GM19395 (cell line): ENCODE data around the gene GRM3.
A peak's percentile ranks its signal among the peaks of the same experiment; 100 is the strongest.

ENCODE experiments used
- ATAC-seq: cut with Tn5 transposase; IDR thresholded peaks from one replicate; pipeline ENCODE4 v1.9.1; 2021; ENCODE audit warnings: mild to moderate bottlenecking, moderate library complexity; ENCODE audit not compliant: unreplicated experiment

GRM3 gene

DNA sequence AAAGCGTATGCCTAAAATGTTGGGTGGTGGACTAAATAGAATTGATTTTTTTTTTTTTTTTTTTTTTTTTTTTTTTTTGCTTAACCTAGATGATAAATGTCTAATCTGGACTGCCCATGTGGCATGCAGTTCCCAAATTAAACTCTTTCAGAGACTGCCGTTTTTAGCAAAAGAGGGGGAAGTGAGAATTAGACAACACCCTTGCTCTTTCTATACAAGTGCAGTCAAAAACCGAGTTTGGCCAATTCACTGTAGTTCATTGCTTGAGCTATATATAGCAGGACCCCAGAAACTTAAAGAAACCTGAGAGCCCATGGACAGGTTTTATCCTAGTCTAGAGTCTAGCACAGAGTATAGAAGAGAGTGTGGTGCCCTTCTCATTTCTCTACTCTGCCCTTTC lies 141.9 kb downstream of the GRM3 start:
- peak; percentile 84 for ATAC-seq

DNA sequence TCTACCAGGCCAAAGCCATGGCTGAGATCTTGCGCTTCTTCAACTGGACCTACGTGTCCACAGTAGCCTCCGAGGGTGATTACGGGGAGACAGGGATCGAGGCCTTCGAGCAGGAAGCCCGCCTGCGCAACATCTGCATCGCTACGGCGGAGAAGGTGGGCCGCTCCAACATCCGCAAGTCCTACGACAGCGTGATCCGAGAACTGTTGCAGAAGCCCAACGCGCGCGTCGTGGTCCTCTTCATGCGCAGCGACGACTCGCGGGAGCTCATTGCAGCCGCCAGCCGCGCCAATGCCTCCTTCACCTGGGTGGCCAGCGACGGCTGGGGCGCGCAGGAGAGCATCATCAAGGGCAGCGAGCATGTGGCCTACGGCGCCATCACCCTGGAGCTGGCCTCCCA lies 142.7 kb downstream of the GRM3 start:
- ATAC-seq: no peak

DNA sequence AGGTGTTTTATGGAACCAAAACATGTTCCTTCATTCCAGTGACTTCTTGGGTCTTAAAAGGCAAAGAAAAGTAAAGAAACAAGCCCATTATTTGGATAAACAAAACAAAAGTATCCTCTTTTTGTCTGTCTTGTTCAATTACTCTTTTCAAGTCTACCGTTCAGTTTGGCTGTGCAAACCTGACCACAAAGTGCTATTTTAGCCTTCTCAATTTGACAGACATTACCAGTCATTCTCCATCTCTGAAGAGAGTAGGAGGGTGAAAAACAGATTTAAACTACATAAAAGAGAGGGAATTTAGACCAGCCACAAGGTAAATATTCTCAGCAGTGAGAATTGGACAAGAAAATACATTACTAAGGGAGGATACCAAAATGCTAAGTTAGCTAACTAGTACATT lies 145.2 kb downstream of the GRM3 start:
- ATAC-seq: peak; percentile 50

DNA sequence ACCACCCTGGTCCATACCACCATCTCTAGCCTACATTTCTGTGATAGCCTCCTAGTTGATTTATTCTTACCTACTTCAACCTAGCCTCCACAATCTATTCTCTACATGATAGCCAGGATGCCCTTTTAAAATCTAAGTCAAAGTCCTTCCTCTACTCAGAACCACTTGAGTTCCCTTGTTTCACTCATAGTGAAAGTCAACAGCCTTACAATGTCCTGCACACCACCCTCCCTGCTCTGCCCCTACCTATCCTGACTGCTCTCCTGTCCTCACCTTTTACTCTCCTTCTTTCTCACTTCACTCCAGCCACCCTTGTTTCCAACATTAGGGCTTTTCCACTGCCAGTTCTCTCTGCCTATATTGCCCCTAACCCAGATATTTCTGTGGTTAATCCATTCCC lies 146.7 kb downstream of the GRM3 start:
- peak; percentile 63 for ATAC-seq

DNA sequence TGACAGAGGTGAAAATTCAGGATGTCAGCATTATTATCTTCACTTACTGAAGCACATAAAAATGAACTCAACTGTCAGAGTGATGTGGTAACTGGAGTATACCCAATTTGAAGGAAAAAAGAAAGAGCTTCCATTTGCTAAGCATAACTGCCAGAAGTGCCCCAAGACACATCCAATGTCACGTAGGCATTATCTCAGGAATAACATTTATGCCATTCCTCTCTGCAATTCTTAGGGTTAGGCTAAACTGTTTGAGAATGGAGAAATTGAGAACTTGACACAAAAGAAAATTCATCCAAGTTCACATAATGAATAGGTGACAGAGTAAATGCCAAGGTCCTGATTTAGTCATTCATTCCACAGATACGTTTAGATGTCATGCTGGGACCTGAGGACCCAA lies 148.6 kb downstream of the GRM3 start:
- no peak for ATAC-seq

DNA sequence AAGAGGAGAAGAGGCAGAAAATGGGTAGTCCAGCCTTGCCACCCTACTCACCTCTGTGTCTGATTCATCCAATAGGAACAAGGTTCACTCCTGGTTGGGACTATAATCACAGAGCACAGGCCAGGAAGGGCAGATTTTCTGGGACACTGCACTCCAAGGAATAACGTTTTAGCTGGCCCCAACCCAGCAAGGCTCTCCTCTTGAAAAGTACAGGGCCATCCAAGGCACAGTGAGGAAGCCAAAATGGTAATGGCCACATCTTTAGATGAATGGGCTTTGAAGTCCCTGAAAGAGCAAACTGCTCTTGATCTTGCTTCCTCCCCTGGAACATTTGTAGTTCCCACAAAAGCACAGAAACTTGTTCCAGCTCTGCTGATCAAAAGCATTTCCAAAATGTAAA lies 149.4 kb downstream of the GRM3 start:
- no peak for ATAC-seq

DNA sequence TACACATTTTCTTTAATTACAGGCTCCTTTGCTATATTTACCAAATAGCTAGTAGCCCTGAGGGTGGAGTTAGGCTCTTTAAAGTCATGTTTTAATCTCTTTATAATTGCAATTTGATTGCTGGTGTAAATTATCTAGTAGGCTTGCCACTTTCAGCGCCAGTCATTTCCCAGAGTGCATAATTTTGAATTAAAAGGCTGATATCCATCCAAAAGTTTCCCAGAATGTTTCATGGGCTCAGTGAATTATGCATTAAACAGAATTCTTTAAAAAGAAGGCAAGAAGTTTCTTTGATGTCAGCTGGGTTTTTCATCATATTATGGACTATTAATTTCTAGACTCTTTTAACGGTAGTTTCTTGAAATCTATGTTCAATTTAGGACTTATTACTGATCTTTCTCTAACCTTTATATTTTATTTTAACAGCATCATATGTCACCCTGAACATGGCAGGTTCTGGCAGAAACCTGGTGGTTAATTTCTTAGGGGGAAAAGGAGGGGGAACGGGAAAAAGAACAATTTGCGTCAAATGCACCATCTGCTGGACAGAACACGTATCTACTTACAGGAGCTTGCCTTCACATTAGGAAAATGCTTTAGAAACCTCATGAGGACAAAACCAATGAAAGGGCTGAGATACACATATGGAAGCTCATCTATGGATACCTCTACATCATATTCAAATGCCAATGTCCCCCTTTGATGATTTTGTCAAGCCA lies 171.1 kb downstream of the GRM3 start:
- ATAC-seq: no peak

DNA sequence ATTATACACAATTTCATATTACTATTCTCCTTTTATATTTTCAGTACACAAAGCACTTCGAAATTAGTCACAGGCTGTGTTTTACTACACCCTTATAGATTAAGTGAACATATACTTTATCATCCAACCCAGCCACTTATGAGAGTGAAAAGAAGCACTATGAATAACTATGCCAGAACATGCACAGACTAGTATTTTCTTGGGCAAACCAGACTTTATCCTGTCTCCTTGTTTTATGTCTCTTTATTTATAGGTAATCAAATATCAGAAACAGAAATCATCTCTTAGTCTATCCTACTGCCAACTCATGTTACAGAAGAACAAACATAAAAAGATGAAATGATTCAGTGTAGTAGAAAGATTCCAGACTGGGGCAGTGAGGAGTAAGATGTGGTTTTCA lies 171.8 kb downstream of the GRM3 start:
- ATAC-seq: no peak

DNA sequence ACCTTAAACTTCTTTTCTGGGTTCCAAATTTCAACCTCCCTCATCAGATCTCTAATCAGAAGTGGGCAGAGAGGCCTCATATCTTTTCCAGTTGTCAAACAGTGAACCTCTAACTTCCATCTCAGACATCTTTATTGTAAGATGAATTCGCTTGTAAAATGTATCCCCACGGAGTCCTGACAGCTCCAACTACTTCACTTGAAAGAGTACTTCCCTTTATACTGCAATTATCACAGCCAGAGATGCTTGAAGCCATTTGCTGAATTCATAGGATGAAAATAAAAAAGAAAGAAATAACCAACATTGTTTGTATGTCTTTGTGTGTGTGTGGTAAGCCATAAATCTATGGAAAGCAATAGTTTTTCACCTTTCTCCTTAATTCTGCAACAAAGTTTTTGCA lies 175.2 kb downstream of the GRM3 start:
- no peak for ATAC-seq

DNA sequence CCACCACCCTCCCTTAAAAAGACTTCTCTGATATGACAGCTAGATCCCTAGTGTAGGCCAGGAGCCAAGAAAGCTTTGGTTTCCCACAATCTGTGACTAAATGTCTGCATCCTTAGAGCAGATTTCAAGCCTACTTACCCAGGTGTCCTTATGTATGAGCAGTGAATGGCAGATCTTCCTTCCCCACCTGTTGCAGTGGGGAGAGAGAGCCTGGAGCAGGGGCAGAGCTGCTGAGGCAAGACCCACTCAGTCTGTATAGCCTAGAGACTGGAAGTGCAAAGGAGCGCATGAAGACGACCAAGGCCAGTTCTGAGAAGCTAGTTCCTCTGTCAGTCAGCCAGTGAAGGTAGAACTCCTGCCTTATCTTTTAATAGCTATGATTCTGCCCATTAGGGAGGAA lies 180.1 kb downstream of the GRM3 start:
- ATAC-seq: no peak

DNA sequence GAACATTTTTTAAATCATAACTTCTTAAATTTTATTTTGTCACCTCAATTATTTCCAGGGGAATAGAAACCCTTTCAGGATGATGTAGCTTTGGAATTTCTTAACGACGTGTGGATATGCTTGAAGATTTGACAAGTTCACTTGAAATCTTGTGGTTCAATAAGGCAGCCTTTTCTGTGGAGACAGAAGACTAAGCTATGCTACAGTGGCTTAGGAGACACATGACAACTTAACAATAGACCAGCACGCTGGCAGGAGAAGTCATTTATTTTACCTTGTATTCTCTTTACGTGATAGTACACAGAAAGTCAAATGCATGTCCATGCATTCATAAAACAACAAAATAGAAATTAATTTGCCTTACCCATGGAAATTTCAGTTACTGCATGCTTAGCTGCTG lies 181.6 kb downstream of the GRM3 start:
- no peak for ATAC-seq

DNA sequence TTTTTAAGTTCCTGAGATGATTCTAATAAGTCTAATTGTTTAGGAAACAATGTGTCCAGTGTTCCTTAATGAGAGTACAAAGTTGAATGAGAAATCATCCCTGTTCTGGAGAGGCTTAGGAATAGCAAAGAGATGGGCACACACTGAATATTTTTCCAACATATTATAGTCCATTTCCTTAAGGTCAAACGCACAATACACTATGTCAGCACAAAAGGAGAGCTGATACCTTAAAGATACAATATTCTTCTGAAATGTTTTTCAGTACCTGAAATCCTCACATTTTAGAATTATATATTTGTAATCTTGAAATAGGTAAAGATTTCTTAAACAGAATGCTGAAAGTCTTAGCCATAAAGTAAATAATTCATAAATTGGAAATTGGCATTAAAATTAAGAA lies 183.2 kb downstream of the GRM3 start:
- no peak for ATAC-seq

DNA sequence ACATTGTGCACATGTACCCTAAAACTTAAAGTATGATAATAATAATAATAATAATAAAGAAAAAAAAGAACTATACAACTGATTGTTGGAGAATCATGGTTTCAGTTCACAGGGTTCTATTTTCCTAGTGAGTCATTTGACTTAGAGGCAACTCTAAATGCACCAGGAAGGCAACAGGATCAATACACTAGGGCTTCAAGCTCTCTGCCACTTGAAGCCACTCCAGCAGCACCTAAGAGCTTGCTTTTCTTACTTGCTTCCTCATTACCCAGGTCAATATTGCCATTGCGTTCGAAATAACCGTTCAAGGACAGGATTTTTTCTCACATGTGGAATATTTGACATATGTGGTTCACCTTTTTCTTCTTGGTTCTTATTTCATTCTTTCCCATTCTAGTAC lies 189.7 kb downstream of the GRM3 start:
- no peak for ATAC-seq

DNA sequence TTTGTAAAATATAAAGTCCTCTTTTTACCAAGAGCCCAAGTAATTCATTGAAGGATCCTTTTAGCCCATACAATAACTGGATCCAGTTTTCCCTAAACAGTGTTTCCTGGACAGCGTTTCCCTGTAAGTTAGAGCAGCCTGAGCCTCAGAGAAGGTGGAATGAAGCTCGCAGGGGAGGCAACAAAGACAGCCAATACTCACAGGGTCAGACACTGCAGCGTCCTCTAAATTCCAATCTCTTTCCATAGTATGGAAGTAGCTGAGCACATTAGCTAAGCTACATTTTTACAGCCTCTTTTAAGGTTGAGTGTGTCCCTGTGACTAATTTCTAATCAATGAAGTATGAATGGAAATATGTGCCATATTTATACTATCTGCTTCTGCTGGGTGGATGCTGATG lies 193.5 kb downstream of the GRM3 start:
- ATAC-seq: no peak

DNA sequence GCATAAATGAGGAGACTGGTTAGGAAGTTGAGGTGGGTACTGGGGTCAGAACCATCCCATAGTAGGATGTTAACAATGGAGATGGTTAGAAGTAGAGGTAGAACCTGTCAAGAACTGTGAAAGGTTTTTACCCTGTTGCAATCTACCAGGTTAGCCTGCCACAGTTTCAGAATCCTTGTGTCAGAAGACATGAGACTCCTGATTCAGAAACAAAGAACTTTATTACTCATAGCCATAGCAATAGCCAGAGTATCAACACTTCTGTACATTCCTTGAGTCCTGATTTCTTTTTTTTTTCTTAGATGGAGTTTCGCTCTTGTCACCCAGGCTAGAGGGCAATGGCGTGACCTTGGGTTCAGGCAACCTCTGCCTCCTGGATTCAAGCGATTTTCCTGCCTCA lies 200.9 kb downstream of the GRM3 start:
- ATAC-seq: peak; percentile 51

DNA sequence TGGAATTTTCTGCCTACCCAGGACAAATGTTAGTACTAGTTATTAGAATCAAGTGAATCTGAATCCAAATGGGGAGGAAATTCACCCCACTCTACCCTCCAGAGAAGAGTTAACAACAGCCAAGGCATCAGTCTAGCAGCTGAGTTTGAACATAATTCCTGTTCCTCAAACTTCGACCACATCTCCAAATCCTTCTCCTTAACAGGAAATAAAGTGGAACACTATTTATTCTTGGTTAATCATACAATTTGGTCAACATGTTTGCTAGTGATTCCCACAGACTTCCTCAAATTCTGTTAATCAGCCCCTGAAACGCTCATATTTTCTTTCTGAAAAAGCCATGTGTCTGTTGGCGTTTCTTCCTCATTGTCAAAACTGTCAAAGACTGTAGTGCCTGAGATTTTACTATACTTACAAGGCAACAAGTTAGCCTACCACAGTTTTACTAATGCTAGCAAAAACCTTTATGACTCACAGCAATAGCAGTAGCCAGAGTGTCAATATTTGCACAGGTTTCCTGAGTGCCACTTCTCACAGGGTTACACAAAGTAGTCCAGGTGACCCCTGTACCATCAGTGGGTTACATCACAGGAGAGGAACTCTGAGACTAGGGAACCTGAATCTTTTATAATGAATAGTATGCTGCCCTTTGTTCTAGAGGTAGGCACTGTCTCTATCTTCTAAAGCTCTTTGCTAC lies 202.9 kb downstream of the GRM3 start:
- no peak for ATAC-seq

DNA sequence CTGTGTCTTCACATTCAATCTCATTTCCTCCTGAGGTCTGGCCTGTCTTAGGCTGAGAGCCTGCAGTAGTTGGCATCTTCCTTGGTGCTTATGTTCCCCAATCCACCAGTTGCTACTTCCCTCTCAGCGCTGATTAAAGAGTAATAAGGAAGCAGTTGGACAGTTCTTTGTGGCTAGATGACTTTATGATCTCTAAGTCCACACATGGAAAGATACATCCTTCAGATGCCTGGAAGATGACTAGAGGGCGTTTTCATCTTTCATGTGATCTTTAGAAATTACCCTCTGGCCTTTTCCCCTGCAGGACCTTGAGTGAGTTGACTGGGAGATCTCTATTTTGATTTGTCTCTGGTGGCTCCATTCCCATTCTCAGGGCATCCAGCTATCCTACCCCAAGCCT lies 204.5 kb downstream of the GRM3 start:
- ATAC-seq: no peak

DNA sequence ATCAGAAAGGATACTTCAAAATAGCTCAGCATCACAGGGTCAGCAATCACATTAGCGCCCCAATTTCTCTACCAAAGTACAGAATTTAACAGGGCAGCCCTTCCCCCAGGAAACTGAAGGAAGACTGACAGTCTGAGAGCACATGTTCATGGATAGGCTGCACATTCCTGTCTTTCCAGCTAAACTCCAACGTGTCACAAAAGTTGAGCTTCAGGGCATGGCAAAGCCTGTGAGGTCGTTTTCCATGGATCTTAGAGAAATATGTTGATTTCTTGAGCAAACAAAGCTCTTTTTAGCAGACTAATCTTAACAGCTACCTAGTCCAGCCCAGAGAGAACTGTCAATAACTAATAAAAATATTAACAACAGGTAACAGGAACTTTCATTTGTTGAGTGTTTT lies 207.9 kb downstream of the GRM3 start:
- no peak for ATAC-seq

DNA sequence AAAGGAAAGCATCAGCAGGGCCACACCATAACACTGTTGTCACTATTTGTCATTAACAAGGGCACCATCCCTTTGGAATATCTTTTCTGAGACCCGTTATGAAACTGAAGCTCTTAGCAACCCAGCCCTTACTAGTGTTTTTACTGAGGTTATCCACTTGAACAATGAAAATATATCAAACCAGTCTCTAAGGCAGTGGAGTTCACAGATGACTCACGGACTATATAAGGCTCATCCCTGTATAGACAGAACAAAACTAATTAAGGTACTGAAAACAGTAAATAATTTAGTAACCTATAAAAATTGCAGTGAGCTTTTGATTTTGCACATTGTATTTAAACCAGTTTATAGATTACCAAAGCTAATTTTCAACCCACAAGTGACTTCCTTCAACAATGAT lies 219.7 kb downstream of the GRM3 start:
- ATAC-seq: peak; percentile 64

DNA sequence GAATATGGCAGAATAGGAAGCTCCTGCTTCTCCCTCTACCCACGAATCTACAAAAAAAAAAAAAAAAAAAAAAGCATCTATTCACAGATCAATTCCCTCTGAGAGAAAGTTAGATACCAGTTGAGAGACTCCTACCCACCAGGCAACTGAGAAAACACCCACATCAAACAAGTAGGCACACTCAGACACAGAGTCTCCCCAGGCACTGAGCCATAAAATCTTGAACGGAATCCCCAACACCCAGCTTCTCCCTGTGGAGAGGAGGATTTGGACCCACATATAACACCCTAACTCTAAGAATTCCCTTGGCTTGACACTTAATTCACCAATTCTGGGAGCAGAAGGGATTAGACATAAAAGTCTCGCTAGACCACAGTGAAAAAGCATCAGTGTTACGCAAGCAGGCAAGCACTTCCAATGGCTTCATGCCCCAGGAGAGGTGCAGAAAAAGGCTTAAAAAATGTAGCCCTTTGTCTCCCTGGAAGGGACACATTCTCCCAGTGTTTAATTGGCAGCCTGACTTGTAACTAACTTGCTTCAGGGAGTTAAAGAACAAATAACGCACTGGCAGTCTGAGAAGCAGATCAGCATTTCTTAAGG lies 223.6 kb downstream of the GRM3 start:
- no peak for ATAC-seq

DNA sequence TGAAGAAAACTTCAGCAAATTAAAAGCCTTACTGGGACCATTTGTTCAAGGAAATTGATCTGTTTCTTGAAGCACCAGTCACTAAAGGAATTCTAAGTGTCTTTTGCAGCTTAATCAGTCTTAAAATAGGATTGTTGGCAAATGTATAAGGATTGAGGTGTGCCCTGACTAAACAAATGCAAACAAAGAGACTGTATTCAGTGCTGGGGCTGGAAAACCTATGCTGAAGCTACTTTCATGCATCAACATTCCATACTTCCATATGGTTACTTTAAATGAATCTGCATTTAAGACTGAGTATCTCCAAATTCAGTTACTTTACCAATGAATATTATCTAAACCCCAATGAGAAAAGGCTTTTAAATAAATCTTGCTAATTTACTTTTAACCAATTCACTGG lies 232.4 kb downstream of the GRM3 start:
- no peak for ATAC-seq

DNA sequence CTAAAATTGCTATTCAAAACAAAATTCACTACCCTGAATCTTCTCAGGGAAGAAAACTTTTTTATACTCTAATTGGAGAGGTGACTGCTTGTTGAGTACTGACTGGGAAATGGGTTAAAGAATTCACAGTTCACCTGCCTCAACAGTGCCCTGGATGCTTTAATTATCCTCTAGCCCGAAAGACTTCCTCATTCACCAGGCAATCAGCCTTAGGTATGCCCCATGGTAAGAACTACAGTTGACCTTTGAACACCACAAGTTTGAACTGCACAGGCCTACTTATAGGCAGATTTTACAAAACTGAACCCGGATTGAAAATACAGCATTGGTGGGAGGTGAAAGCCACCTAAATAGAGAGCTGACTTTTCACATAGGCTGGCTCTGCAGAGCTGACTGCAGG lies 240.4 kb downstream of the GRM3 start:
- no peak for ATAC-seq
